DOHH2 (cell line): Measurements from ENCODE around the gene RPTN.

Experiments used
- CTCF ChIP-seq: fragments of 200-600 bp; sonication (generic); IDR thresholded peaks from one replicate; pipeline ENCODE4 v1.5.1; 2014; ENCODE audit warnings: antibody characterized with exemption, mild to moderate bottlenecking, low read depth, low read length; ENCODE audit not compliant: poor library complexity, severe bottlenecking
- EZH2phosphoT487 ChIP-seq: fragments of 200-600 bp; sonication (generic); IDR thresholded peaks from 2 replicates; pipeline ENCODE4 v1.6.1; 2017; ENCODE audit warnings: borderline replicate concordance, mild to moderate bottlenecking, antibody characterized with exemption, low read length, moderate library complexity, mixed read lengths

GRCh38 chr1:152190589-152190988 lies 31.6 kb upstream of the RPTN start:
- no peak for TF ChIP-seq CTCF
- no peak for TF ChIP-seq EZH2phosphoT487
